ENCODE measurements around the gene DUSP3. TPM values are rescaled to one million over a fixed set of nuclear protein-coding genes. Genes with fewer than 3 reads are reported as not detected.
A peak's percentile ranks its signal among the peaks of the same experiment; 100 is the strongest.

DUSP3 gene
- total RNA-seq (100 to 1,000 TPM in 1 of 2 donors, 10 to 100 TPM in 1; 95.8 to 105 TPM), polyA plus RNA-seq (ENCODE audit: insufficient read length in 6 of 6) (10 to 100 TPM; 30.9 to 37.8 (median 32.3) TPM)
- long read RNA-seq, donor 1, full-length matches to known transcripts: 12 of 12 reads
- long read RNA-seq, donor 1, partial matches to known transcripts: 0 of 12 reads
- long read RNA-seq, donor 1, other reads (novel, unspliced or antisense): 0 of 12 reads
- long read RNA-seq, donor 2, full-length matches to known transcripts: 14 of 14 reads
- long read RNA-seq, donor 2, partial matches to known transcripts: 0 of 14 reads
- long read RNA-seq, donor 2, other reads (novel, unspliced or antisense): 0 of 14 reads
- long read RNA-seq, donor 3, full-length matches to known transcripts: 10 of 10 reads
- long read RNA-seq, donor 3, partial matches to known transcripts: 0 of 10 reads
- long read RNA-seq, donor 3, other reads (novel, unspliced or antisense): 0 of 10 reads
- long read RNA-seq, donor 4, full-length matches to known transcripts: 24 of 33 reads
- long read RNA-seq, donor 4, partial matches to known transcripts: 1 of 33 reads
- long read RNA-seq, donor 4, other reads (novel, unspliced or antisense): 8 of 33 reads
- long read RNA-seq, donor 5, full-length matches to known transcripts: 15 of 15 reads
- long read RNA-seq, donor 5, partial matches to known transcripts: 0 of 15 reads
- long read RNA-seq, donor 5, other reads (novel, unspliced or antisense): 0 of 15 reads
- long read RNA-seq, donor 6, full-length matches to known transcripts: 9 of 9 reads
- long read RNA-seq, donor 6, partial matches to known transcripts: 0 of 9 reads
- long read RNA-seq, donor 6, other reads (novel, unspliced or antisense): 0 of 9 reads
- long read RNA-seq, donor 7, full-length matches to known transcripts: 6 of 6 reads
- long read RNA-seq, donor 7, partial matches to known transcripts: 0 of 6 reads
- long read RNA-seq, donor 7, other reads (novel, unspliced or antisense): 0 of 6 reads
- long read RNA-seq, donor 8, full-length matches to known transcripts: 14 of 14 reads
- long read RNA-seq, donor 8, partial matches to known transcripts: 0 of 14 reads
- long read RNA-seq, donor 8, other reads (novel, unspliced or antisense): 0 of 14 reads
- long read RNA-seq, donor 9, full-length matches to known transcripts: 1 of 1 reads
- long read RNA-seq, donor 9, partial matches to known transcripts: 0 of 1 reads
- long read RNA-seq, donor 9, other reads (novel, unspliced or antisense): 0 of 1 reads
- long read RNA-seq, donor 10, full-length matches to known transcripts: 17 of 21 reads
- long read RNA-seq, donor 10, partial matches to known transcripts: 0 of 21 reads
- long read RNA-seq, donor 10, other reads (novel, unspliced or antisense): 4 of 21 reads
- long read RNA-seq, donor 11: 0 reads
- long read RNA-seq, donor 12, full-length matches to known transcripts: 7 of 7 reads
- long read RNA-seq, donor 12, partial matches to known transcripts: 0 of 7 reads
- long read RNA-seq, donor 12, other reads (novel, unspliced or antisense): 0 of 7 reads

DNA sequence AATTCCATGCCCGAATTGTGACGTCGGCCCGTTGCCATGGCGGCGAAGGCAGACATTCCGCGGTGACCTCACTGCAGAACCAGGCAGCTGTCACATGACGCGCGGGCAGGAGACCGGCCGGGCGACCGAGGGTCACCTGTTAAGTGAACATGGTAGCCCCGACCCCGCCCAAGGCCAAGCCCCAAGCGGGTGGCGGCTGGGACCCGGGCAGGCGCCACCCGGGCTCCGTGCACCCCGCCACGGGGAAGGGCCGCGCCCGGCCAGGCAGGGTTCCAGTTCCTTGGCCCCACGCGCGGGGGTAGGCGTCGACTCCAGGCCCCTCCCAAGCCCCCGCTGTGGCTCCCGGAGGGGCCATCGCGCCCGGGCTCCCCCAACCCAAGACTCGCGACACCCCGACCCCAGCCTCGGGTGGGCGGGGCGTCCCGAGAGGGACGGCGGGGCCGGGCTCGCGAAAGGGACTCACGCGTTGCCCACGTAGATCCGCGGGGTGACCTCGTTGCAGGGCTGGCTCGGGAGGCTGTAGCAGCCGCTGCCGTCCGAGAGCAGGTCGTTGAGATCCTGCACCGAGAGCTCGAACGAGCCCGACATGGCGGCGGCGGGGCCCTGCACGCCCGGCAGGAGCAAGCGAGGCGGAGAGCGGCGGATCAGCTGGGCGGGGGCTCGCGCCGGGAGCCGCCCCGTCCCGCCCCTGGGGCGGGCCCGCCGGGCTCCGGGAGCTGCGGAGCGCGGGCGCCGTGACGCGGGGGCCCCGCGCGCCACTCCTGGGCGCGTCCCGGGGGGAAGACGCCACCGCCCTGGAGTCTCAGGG, at the start of gene DUSP3:
DUSP3 (minus strand) TSS at position 641 of the 808 bp plus-strand sequence; CDS start at position 588, 53 bp downstream.
- TF ChIP-seq, protein P1, sequence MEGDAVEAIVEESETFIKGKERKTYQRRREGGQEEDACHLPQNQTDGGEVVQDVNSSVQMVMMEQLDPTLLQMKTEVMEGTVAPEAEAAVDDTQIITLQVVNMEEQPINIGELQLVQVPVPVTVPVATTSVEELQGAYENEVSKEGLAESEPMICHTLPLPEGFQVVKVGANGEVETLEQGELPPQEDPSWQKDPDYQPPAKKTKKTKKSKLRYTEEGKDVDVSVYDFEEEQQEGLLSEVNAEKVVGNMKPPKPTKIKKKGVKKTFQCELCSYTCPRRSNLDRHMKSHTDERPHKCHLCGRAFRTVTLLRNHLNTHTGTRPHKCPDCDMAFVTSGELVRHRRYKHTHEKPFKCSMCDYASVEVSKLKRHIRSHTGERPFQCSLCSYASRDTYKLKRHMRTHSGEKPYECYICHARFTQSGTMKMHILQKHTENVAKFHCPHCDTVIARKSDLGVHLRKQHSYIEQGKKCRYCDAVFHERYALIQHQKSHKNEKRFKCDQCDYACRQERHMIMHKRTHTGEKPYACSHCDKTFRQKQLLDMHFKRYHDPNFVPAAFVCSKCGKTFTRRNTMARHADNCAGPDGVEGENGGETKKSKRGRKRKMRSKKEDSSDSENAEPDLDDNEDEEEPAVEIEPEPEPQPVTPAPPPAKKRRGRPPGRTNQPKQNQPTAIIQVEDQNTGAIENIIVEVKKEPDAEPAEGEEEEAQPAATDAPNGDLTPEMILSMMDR (IDR thresholded peaks at IDR 0.05): no peak
- peak within 1 kb of the TSS; percentile 91 to 96 for H3K4me3 ChIP-seq
- DNase-seq (peak; percentile 86 to 98 (median 96)), ATAC-seq (peak; percentile 95)
- no peaks in the 10 kb centered on the region for H3K9me3 ChIP-seq
- H3K27ac ChIP-seq: peak within 1 kb of the TSS; percentile 99
- peaks cover 17 to 60% of the 10 kb centered on the region in 2 donors for H3K4me1 ChIP-seq
- H3K36me3 ChIP-seq: peaks cover 0 to 26% of the 10 kb centered on the region in 2 donors
- intact Hi-C loops (cut with DNase I): no loop called here
- H3K27me3 ChIP-seq: no peaks in the 10 kb centered on the region

DNA sequence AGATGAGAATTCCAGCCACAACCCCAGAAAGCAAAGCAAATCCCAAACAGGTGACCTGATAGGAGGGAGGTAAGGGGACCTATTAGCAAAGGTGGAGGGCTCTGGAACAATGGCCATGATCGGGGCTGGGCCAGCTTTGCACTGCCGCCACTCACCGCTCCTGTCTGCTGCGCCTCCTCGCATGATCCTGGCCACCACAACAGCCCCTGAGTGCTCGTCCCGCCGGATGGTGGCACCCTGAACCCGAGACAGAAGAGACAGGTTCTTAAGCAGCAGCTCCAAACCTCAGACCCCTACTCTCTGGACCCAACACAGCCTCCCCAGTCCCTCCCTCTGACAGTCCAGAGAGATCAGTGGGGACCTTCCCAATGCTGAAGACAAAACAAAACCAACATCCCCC, 48.8 kb upstream of the DUSP3 start:
- TF ChIP-seq, protein P1 (IDR thresholded peaks at IDR 0.05): no peak
- Histone ChIP-seq H3K4me1 (peaks cover 7 to 27% of the 10 kb centered on the region in 2 donors), H3K36me3 (peaks cover 0 to 49% of the 10 kb centered on the region in 2 donors), H3K9me3 (no peaks in the 10 kb centered on the region), H3K27me3 (peaks cover 0 to 16% of the 10 kb centered on the region in 2 donors), H3K27ac (no peak overlapping the region), H3K4me3 (no peak overlapping the region)
- no peak for DNase-seq
- ATAC-seq: no peak
- intact Hi-C loops (cut with DNase I): no loop called here

DNA sequence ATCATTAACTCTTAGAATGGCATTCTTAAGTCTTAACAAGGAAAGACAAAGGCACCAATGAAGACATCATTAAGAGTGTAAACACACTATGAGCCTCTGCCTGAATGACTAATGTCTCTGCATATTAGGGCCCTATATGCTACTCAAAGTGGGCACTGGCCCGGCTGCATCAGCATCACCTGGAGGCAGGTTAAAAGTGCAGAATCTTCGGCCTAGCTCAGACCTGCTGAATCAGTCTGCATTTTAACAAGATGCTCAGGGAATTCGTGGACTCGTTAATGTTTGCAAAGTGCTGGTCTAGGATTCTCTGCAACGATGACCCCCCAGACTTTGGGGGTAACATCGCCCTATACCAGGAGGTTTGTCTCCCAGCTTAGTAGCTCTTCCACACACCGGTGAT, 47.4 kb upstream of the DUSP3 start:
- H3K4me3 ChIP-seq: no peak overlapping the region
- intact Hi-C loops (cut with DNase I): no loop called here
- peaks cover 0 to 49% of the 10 kb centered on the region in 2 donors for H3K36me3 ChIP-seq
- peaks cover 0 to 2% of the 10 kb centered on the region in 2 donors for H3K27me3 ChIP-seq
- H3K9me3 ChIP-seq: no peaks in the 10 kb centered on the region
- TF ChIP-seq, protein P1 (IDR thresholded peaks at IDR 0.05): no peak
- ATAC-seq (no peak), DNase-seq (no peak)
- peaks cover 0 to 13% of the 10 kb centered on the region in 2 donors for H3K4me1 ChIP-seq
- no peak overlapping the region for H3K27ac ChIP-seq

DNA sequence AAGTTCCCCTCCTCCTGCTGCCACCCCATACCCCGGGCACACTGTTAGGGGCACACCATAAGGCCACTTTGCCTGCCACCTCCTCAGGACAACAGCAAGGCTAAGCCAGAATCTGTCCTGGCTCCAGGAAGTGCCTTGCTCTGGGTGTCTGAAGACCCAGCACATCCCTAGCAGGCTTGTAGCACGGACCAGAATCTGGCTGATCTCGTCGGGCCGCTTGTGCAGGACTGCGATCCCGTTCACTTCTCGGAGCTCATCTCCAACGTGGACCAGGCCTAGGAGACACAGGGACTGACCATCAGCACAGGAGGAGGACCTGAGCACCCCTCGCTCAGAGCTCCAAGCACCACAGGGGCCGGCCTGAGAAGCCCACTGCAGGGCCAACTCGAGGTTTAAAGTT, 46.8 kb upstream of the DUSP3 start:
- Histone ChIP-seq H3K36me3 (peaks cover 0 to 49% of the 10 kb centered on the region in 2 donors), H3K27me3 (no peaks in the 10 kb centered on the region), H3K4me1 (peaks cover 0 to 12% of the 10 kb centered on the region in 2 donors), H3K27ac (no peak overlapping the region), H3K4me3 (no peak overlapping the region), H3K9me3 (no peaks in the 10 kb centered on the region)
- intact Hi-C loops (cut with DNase I): no loop called here
- TF ChIP-seq, protein P1 (IDR thresholded peaks at IDR 0.05): no peak
- no peak for ATAC-seq
- DNase-seq: no peak
